Measurements from ENCODE around the gene COL1A1. TPM values are rescaled to one million over a fixed set of nuclear protein-coding genes. Genes with fewer than 3 reads are reported as not detected.

Gene COL1A1
- total RNA-seq, 1 donor from 2014 or later, result 0.47 TPM

GRCh38 chr17:50173335-50173941, 28.0 kb downstream of the COL1A1 start:
- intact Hi-C loops (cut with micrococcal nuclease), result no loop called here

DNA sequence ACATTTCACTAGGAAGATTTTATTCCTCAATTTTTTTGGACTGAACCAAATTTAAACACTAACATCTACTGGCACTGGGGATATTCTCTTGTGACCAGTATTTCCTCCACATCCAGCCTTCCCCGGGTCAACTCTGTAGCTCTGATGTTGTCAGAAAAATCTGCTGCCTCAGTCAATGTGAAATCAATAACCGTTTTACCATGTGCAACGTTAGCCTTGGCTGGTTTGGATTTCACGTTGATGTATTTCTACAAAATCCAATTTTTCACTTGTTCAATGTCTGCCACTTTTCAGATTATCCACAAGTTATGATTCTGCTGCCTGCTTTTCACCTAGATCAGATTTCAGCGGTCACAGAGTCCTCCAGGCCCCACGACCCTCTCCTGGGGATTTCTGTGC, 28.5 kb downstream of the COL1A1 start:
- intact Hi-C loops (cut with micrococcal nuclease), result no loop called here

DNA sequence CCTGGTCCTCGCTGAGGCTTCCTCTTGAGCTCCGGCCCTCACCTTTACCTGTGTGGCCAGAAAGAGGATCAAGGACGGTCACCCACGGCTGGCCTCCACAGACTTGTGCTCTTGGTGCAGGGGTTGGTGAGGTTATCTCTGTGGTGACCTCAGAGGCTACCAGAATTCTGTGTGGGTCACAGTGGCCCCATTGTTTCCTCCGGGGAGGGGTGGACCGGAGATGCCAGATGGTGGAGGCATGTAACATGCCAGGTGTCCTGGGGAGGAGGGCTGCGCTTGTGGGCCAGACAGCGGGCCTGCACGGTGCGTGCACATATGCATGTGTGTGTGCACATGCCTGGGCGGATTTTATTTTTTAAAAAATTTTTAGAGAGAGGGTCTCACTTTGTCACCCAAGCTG, 29.3 kb downstream of the COL1A1 start:
- intact Hi-C loops (cut with micrococcal nuclease), result no loop called here

GRCh38 chr17:50171371-50172071, 29.9 kb downstream of the COL1A1 start:
- intact Hi-C loops (cut with micrococcal nuclease), result no loop called here

DNA sequence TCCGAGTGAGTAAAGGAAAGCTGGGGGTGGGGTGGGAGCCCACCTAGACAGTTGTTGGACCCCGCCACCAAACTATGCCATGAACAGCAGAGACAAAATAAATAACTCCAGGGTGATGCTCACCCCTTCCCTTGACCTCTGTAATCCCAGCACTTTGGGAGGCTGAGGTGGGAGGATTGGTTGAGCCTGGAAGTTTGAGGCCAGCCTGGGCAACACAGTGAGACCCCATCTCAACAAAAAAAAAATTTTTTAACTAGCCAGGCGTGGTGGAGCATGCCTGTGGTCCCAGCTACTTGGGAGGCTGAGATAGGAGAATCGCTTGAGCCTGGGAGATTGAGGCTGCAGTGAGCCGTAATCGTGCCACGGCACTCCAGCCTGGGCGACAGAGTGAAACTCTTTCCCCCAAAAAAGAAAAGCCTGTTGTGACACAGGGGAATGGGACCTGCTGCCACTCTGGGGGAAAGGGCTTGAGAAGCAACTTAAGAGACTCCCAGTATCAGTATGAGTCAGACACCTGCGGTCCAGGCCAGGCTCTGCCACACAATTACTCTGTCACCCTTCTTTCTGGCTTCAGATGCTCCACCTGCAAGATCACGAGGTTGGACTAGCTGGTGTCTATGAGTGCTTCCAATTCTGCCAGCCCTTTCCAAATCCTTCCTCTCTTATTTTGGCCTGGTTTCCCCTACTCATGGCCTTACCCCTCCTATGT, 30.6 kb downstream of the COL1A1 start:
- intact Hi-C loops (cut with micrococcal nuclease), result no loop called here

DNA sequence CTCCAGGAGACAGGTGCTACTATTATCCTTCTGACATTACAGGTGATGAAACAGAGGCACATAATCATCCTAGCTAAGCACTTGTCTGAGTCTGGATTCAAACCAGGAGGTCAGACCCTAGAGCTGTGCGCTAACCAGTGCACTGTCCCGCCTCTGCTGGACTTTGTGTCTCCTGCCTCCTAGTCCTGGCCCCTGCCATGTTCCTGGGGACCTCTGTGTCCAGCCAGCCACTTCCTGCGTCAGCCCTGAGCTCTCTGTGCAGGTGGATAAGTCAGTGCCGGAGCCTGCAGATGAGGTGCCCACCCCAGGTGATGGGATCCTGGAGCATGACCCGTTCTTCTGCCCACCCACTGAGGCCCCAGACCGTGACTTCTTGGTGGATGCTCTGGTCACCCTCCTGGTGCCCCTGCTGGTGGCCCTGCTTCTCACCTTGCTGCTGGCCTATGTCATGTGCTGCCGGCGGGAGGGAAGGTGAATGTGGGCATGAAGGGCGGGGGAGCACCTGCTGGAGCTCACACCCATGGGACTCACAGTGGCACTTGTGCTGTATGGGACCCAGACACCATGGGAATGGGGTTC, 31.5 kb downstream of the COL1A1 start:
- intact Hi-C loops (cut with micrococcal nuclease), result loop anchor here (1.0 kb wide), 4 partner anchors 9 to 127 kb away; no protein-coding TSS in a partner anchor

DNA sequence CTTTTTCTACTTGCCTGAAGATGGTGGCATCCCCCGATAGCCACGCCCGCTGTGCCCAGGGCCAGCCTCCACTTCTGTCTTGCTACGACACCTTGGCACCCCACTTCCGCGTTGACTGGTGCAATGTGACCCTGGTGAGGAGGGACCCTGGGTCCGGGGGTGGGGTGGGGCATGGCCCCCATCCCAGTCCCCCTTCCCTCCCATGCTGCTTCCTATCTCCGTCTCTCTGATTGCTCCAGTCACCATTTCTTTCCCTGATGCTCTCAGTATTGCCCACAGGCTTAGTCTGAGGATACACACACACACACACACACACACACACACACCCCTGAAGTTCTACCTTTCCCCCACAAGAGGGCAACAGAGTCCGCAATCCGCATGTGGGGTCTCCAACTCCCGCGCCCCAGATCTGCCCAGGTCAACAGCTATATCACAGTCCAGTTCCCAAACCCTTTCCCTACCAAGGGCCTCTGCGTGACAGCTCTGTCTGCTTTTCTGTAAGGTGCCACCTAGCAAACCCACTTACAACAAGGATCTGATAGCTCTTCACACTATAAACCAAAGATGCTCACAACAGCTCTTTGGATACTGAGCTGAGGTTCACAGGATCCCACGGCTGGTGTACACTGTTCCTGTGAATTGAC, 32.2 kb downstream of the COL1A1 start:
- intact Hi-C loops (cut with micrococcal nuclease), result loop anchor here (1.0 kb wide), 4 partner anchors 8 to 128 kb away; no protein-coding TSS in a partner anchor

- intact Hi-C loops (cut with micrococcal nuclease), result no loop called here
Measured at GRCh38 chr17:50168319-50168718, 33.1 kb downstream of the COL1A1 start.

GRCh38 chr17:50167371-50167770, 34.1 kb downstream of the COL1A1 start:
- intact Hi-C loops (cut with micrococcal nuclease), result no loop called here

DNA sequence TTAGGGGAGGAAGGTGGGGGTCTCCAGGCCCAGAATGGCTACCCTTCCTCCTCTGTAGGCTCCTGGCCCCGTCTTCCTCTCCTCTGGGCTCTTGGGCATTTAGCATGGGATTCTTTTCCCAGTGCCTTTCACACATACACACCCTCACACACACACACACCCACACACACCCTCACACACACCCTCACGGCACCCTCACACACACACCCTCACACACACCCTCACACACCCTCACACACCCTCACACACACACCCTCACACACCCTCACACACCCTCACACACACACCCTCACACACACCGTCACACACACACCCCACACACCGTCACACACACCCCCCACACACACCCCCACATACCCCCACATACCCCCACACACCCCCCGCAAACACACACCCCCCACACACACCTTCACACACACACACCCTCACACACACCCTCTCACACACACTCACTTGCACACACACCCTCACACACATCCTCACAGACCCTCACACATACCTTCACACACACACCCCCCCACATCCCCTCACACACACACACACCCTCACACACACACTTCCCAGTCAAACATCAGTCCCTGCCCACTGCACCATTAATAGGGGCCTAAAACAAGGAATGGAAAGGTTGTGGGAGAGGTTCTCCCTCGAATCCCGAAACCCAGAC, 34.8 kb downstream of the COL1A1 start:
- intact Hi-C loops (cut with micrococcal nuclease), result no loop called here

DNA sequence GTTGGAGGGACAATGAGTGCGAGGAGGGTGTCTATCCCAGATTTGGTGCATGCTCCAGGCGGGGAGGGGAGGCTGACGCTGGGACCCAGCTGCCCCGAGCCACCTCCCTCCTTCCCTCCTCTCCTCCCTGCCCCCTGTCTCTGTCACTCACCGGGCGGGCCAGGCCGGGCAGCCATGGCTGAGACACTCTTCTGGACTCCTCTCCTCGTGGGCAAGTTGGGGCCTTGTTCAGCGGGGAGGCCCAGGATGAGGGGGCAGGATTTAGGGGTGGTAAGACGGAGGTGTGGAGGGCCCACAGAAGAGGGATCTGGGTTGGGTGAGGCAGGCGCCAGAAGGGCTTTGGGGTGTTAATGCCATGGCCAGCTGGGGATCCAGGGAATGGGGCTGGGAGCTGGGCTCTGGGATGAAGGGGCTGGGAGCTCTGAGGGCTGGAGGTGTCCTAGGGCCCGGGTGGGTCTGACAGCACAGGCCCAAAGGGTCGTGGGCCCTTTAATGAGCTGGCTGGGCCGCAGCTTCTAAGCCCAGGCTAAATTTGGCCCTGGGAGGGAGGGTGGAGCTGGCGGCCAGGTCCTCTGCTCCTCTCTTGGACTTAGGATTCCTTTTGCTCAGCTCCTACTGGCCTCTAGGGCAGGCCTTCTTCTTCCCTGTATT, 35.4 kb downstream of the COL1A1 start, which contains the start of gene SGCA:
TSS of gene SGCA (plus strand) at position 139 of the 651 bp plus-strand sequence. CDS start at position 175, 36 bp downstream.
- intact Hi-C loops (cut with micrococcal nuclease), result no loop called here

- intact Hi-C loops (cut with micrococcal nuclease), result no loop called here
Measured at GRCh38 chr17:50165466-50165865, 36.0 kb downstream of the COL1A1 start.

- intact Hi-C loops (cut with micrococcal nuclease), result no loop called here
Measured at GRCh38 chr17:50165066-50165465, 36.4 kb downstream of the COL1A1 start.

GRCh38 chr17:50164697-50164988, 36.8 kb downstream of the COL1A1 start:
- intact Hi-C loops (cut with micrococcal nuclease), result no loop called here

DNA sequence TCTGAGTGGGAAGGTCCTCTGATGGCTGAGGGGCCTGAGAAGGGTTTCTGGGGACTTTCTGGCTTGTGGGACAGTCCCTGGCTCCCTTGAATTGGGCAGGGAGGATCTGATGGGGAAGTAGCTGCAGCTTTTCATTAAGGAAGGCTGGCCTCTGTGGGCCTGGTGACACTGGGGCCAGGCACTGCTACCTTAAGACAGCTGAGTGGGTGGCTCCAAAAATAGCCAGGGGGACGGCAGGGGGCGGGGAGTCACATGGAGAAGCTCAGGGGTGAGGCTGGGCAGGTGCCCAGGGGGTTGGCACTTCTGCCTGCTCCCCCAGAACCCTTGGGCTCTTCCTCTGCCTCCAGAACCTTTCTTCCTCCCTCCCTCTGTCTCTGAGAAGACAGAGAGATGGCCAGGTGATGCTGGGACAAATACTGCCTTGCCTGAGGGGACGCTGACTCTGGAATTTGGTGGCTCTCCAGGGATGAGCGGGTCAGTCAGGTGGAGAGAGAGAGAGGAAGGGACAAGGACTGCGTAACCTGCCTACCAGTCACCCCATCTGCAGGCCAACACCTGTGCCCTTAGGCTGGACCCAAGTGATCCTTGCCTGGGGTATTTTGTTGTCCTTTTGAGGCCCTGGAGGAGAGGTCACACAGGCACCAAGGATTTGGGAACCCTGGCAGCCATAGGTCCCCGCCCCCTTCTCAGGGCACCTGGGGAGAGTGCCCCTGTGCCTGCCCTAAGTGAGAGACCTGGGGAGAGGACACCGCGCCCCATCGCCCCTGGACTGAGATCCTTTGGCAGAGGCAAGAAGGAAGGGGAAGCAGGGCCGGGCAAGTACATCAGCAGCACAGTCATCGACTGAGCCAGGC, 37.4 kb downstream of the COL1A1 start:
- intact Hi-C loops (cut with micrococcal nuclease), result no loop called here

- intact Hi-C loops (cut with micrococcal nuclease), result no loop called here
Measured at GRCh38 chr17:50162466-50163254, 38.8 kb downstream of the COL1A1 start.

DNA sequence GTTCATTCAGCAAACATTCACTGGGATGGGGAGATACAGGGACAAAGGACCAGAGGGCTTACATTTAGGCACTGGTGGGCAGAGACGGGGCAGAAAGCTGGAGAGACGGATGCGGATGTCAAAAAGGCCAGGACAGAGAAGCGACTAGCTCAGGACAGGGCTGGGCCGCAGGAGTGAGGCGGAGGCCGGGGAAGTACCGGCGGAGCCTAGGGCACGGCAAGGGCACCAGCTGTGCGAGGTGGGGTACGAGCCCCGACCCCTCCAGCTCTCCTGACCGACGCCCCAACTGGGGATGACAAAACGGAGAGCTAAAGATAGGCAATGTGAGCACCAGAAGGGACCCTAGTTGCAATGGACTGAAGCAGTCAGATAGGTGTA, 39.5 kb downstream of the COL1A1 start:
- intact Hi-C loops (cut with micrococcal nuclease), result loop anchor here (1.0 to 2.0 kb wide), 6 partner anchors 7 to 111 kb away; partner anchors contain the start of gene PDK2

DNA sequence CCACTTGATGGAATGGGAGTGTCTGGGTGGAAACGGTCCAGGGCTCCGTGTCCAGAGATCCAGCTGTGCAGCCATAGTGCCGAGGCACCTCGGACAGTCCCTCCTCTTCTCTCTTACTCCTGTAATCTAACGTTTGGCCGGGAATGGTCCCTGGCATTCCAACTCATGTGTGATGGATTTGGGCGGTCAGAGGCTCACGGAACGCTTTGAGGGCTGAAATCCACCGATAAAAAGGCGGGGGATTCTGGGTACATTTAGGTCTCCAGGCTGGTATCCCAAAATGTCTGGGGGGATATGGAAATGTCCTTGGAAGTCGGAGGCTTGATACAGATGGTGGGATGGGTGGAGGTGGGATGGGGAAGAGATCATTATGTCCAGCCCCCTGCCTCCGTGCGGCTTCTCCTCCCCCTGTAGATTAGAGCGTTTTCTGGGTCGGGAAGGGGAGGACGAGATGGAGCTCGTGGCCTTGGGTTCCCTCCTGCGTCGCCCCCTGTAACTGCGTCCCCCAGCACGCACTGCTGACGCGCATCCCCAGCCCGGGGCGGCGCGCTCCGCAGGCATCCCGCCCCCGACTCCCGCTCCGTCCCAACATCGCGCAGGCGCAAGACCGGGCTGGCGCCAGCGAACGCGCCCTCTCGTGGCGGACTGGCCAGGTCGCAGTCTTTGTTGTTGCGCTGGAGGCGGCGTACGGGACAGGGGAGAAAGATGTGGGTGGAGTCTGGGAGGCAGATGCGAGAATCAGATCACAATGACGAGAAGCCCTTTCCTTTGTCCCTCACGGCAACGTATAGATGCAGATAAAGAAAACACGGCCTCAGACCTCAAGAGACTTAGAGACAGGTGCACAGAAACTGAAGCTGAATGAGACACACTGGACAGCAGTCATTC, 40.2 kb downstream of the COL1A1 start:
- intact Hi-C loops (cut with micrococcal nuclease), result loop anchor here (1.0 to 2.0 kb wide), 6 partner anchors 8 to 110 kb away; partner anchors contain the start of gene PDK2
